Left lung (tissue), 10 donors: ENCODE results near the gene PLPP4. TPM values are rescaled to one million over a fixed set of nuclear protein-coding genes. Genes with fewer than 3 reads are reported as not detected.
A peak's percentile ranks its signal among the peaks of the same experiment; 100 is the strongest.

Experiments
- ATAC-seq: fragments of 200-7000 bp; cut with Tn5 transposase; one replicate; pipeline ENCODE4 v1.9.1; 2020; ENCODE audit warnings: moderate library complexity
- DNase-seq, 4 donors: peaks; one replicate each; pipeline ENCODE4 v3.0.0-alpha.2; 2013 to 2020
- H3K27ac ChIP-seq, 2 donors: fragments of 200-600 bp; sonication (generic) in 1 of 2; one replicate each; pipeline versions ENCODE4 v1.5.0 to v1.8.0; 2020 to 2021
- H3K27me3 ChIP-seq, 2 donors: fragments of 200-600 bp; sonication (generic) in 1 of 2; one replicate each; pipeline versions ENCODE4 v1.5.0 to v1.8.0; 2020 to 2021
- H3K36me3 ChIP-seq, 2 donors: fragments of 200-600 bp; sonication (generic) in 1 of 2; one replicate each; pipeline versions ENCODE4 v1.5.0 to v1.8.0; 2020 to 2021
- H3K4me1 ChIP-seq, 2 donors: fragments of 200-600 bp; one replicate each; pipeline ENCODE4 v1.8.0; 2021
- H3K4me3 ChIP-seq, 2 donors: fragments of 200-600 bp; sonication (generic) in 1 of 2; one replicate each; pipeline versions ENCODE4 v1.5.0 to v1.8.0; 2020 to 2021; ENCODE audit warnings: mild to moderate bottlenecking in 1 of 2
- H3K9me3 ChIP-seq, 2 donors: fragments of 200-600 bp; sonication (generic) in 1 of 2; one replicate each; pipeline versions ENCODE4 v1.5.0 to v1.8.0; 2020 to 2021
- intact Hi-C, 2 donors: fragments of 100-400 bp; cut with DNase I; formaldehyde crosslinking; loops; one replicate each; pipeline versions ENCODE4 v1.11.2 to v1.14.2; 2022
- polyA plus RNA-seq, 6 donors: library from polyadenylated mRNA; unstranded; fragments of 120-200 nt; gene quantifications; one replicate each; pipeline ENCODE4 v1.2.1, GENCODE V29; 2013; ENCODE audit not compliant: insufficient read length in 6 of 6
- total RNA-seq, 2 donors: library from RNA; stranded (reverse); fragmentation: NEBNext Ultra II Directional; extraction: Animal tissue kit (Norgen Biotek cat#: 25700); gene quantifications; one replicate each; pipeline ENCODE4 v1.2.1, GENCODE V29; 2021
- TF ChIP-seq, protein P1 (sequence below), 2 donors: fragments of 200-600 bp; sonication (generic) in 1 of 2; IDR thresholded peaks; one replicate each; pipeline versions ENCODE4 v1.5.0 to v1.8.0; 2021; ENCODE audit warnings: antibody characterized with exemption in 2 of 2
- donor health status: DM: no; HTN: yes; CAD: no.
- donor health status: DM: no; HTN: no; CAD: no.

The PLPP4 gene
- total and polyA plus RNA-seq, 8 donors: 0.11 to 0.67 TPM; not detected in 6

DNA sequence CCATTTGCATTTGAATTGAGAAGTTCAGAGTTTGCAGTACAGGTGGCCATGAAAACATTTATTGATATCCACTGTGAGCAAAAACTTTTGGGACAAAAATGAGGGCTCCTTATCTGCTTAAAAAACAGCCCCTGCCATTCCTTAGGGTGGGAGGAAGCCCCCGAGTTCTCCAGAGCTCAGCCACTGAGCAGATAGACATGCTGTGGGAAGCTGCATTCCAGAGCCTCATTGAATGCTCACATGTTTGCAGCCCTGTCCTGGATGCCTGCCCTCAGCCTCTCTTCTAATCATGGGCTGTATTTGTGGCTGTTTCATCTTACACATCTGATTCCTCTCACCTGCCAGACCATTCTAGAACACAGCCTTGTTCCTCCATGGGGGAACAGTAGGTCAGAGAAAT lies 33.3 kb downstream of the PLPP4 start:
- Histone ChIP-seq H3K27ac (no peak overlapping the region), H3K4me3 (no peak overlapping the region), H3K27me3 (no peaks in the 10 kb centered on the region), H3K36me3 (no peaks in the 10 kb centered on the region), H3K9me3 (no peaks in the 10 kb centered on the region), H3K4me1 (no peaks in the 10 kb centered on the region)
- intact Hi-C loops: no loop called here
- TF ChIP-seq, protein P1, sequence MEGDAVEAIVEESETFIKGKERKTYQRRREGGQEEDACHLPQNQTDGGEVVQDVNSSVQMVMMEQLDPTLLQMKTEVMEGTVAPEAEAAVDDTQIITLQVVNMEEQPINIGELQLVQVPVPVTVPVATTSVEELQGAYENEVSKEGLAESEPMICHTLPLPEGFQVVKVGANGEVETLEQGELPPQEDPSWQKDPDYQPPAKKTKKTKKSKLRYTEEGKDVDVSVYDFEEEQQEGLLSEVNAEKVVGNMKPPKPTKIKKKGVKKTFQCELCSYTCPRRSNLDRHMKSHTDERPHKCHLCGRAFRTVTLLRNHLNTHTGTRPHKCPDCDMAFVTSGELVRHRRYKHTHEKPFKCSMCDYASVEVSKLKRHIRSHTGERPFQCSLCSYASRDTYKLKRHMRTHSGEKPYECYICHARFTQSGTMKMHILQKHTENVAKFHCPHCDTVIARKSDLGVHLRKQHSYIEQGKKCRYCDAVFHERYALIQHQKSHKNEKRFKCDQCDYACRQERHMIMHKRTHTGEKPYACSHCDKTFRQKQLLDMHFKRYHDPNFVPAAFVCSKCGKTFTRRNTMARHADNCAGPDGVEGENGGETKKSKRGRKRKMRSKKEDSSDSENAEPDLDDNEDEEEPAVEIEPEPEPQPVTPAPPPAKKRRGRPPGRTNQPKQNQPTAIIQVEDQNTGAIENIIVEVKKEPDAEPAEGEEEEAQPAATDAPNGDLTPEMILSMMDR (IDR thresholded peaks at IDR 0.05): no peak
- ATAC-seq (no peak), DNase-seq (no peak)

DNA sequence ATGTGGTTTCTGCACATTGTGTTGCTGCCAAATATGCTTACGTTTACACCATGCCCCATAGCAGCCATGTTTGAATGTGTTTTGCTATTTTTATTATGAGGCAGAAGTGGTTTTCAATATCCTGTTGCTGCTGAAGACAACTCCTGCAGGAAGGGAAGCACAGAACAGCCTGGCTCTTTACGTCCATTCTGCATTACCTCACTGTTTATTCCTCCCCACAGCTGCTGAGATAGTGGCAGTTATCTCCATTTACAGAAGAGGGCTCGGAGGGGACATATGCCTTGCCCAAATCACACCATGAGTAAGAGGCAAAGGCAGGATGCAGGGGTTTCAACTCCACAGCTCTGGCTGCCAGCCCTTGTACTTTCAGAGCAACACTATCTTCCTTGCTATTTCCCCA lies 35.3 kb downstream of the PLPP4 start:
- TF ChIP-seq, protein P1 (IDR thresholded peaks at IDR 0.05): no peak
- Histone ChIP-seq H3K4me3 (no peak overlapping the region), H3K9me3 (no peaks in the 10 kb centered on the region), H3K27ac (no peak overlapping the region), H3K27me3 (no peaks in the 10 kb centered on the region), H3K36me3 (no peaks in the 10 kb centered on the region), H3K4me1 (no peaks in the 10 kb centered on the region)
- intact Hi-C loops: no loop called here
- ATAC-seq (no peak), DNase-seq (no peak)

DNA sequence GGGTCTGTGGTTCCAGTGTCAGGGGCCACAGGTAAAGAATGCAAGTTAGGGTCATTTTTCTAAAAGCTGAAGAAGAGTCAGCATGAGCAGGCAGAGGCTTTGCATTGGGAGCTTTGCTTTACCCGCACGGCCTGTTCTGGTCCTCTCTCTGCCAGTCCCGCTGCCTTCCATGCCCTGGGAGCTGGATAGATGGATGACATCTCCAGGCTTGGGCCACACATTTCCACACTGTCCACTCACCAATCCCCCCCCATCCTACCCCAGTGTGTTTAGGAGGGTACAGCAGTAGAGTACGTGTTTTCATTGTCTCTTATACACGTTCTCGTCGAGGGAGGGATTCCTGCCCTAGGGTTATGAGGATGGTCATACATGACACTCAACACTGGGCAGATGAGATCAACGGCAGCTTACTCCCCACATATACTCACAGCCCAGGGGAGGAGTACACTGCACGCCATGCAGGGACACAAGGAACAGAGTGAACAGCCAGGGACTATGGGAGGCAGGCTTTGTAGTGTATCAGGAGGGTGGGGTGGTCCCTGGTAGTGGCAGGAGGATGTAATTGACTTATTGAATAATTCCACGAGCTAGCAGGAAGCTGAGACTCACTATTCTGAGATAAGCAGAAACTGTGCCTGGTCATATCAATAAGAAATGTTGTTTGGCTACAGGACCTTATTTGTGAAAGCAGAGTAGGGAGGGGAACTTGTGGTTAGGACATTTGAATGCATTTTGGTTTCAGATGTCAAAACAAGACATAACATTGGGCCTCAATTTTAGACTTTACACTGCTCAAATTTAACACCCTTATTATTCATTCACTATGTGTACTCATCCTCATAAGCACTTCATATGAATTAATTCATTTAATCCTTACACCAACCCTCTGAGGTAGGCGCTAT lies 36.6 kb downstream of the PLPP4 start:
- intact Hi-C loops: no loop called here
- Histone ChIP-seq H3K36me3 (no peaks in the 10 kb centered on the region), H3K4me1 (no peaks in the 10 kb centered on the region), H3K27me3 (no peaks in the 10 kb centered on the region), H3K4me3 (no peak overlapping the region), H3K9me3 (no peaks in the 10 kb centered on the region), H3K27ac (no peak overlapping the region)
- ATAC-seq (no peak), DNase-seq (no peak)
- TF ChIP-seq, protein P1 (IDR thresholded peaks at IDR 0.05): no peak

DNA sequence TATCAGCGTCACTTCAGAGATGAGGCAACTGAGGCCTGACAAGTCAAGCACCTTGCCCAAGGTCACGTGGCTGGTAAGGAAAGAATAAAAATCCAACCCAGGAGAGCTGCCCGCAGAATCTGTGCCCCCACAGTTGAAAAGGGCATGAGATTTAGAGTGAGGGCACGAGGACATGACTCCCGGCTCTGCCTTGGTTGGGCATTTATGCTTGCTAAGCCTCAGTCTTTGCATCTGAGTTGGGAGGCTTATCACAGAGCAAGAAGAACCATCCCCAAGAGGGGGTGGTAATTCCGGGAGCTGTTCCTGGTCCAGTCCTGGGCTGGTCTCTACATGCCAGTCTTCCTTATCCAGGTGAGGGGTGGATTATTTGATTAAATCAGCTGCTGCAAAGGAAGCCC lies 37.3 kb downstream of the PLPP4 start:
- TF ChIP-seq, protein P1 (IDR thresholded peaks at IDR 0.05): no peak
- ATAC-seq (no peak), DNase-seq (no peak)
- no peaks in the 10 kb centered on the region for H3K27me3 ChIP-seq
- intact Hi-C loops: no loop called here
- H3K9me3 ChIP-seq: no peaks in the 10 kb centered on the region
- no peaks in the 10 kb centered on the region for H3K4me1 ChIP-seq
- no peak overlapping the region for H3K4me3 ChIP-seq
- H3K36me3 ChIP-seq: no peaks in the 10 kb centered on the region
- H3K27ac ChIP-seq: no peak overlapping the region

DNA sequence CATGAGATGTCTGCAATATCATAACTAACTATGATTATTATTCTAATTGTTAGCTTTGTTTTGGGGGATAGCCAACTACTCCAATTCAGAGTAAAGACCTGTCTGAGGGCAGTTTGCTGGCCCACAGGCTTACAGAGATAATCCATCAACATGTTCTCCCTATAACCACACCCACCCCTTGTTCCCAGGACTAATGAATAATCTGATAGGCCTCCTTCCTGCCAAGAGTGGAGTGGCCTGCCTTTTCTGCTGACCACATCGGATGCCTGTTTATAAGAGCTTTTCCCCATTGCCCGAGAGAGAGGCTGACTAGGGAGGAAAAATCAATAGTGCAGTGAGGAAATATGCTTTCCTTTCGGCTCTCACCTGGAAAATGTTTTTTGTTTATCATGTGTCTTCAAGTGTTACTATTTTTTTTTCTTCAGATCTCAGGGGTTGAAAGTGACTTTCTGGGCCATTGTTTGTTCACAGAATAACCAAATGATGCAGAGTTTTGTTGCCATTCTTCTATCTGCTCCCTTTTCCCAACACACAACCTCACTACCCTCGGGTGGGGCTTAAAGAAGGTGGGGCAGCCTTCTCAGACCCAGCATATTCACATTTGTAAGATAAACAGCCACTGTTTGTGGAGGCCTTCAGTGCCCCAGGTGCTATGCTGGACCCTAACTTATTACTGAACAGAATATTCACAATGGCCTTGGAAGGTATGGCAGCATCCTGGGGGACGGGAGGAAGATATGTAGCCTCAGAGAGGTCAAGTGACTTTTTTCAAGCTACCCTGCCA lies 38.4 kb downstream of the PLPP4 start:
- DNase-seq (no peak), ATAC-seq (peak; percentile 21)
- Histone ChIP-seq H3K27ac (no peak overlapping the region), H3K4me1 (no peaks in the 10 kb centered on the region), H3K36me3 (no peaks in the 10 kb centered on the region), H3K9me3 (no peaks in the 10 kb centered on the region), H3K4me3 (no peak overlapping the region), H3K27me3 (no peaks in the 10 kb centered on the region)
- intact Hi-C loops: no loop called here
- TF ChIP-seq, protein P1 (IDR thresholded peaks at IDR 0.05): no peak
